Endothelial cell of umbilical vein (primary cell): ENCODE data around the gene KRTAP19-4. TPM values are rescaled to one million over a fixed set of nuclear protein-coding genes. Genes with fewer than 3 reads are reported as not detected.

ENCODE experiments used
- BruUV-seq: library from RNA; stranded (reverse); fragments of 400-500 nt; replicated peaks from 2 replicates; lab custom pipeline; 2021; lab: Mats Ljungman, UMichigan
- CTCF ChIA-PET: fragments of 300-600, 350-600 bp; sonication (Branson Sonifier 250); formaldehyde crosslinking; loops from one replicate; lab custom pipeline; 2021; ENCODE audit warnings: antibody characterized with exemption, inconsistent platforms; lab: Charles Lee
- POLR2A ChIA-PET: fragments of 300-600, 350-600 bp; sonication (Branson Sonifier 250); formaldehyde crosslinking; loops from one replicate; lab custom pipeline; 2021; ENCODE audit warnings: antibody characterized with exemption, inconsistent platforms; lab: Charles Lee
- DNase-seq: peaks from one replicate; pipeline ENCODE4 v3.0.0-alpha.2; 2011; ENCODE audit warnings: low read depth, low spot score
- FAIRE-seq: peaks from 2 replicates; lab custom pipeline; 2011; peaks lifted over from hg19 to GRCh38; lab: Jason Lieb, UNC
- H2AFZ ChIP-seq: 2 replicates; pipeline ENCODE4 v1.6.0; 2012; ENCODE audit warnings: low read depth, low read length, control low read depth, inconsistent platforms
- H3K27ac ChIP-seq: 2 replicates; pipeline ENCODE4 v1.5.1; 2011; ENCODE audit warnings: low read depth, mild to moderate bottlenecking, control low read depth, low read length, moderate library complexity; ENCODE audit not compliant: insufficient read depth
- H3K27me3 ChIP-seq, 2 experiments: 2 replicates each; pipeline versions ENCODE4 v1.6.0 to v1.6.1; 2011; ENCODE audit warnings: low read length in 2 of 2, mixed read lengths in 1 of 2; ENCODE audit not compliant: control insufficient read depth in 2 of 2, insufficient read depth in 2 of 2
- H3K36me3 ChIP-seq, 2 experiments: 2 replicates in 1 of 2; 3 replicates in 1 of 2; pipeline ENCODE4 v1.5.1; 2011; ENCODE audit warnings: low read length in 2 of 2, mild to moderate bottlenecking in 1 of 2, moderate library complexity in 1 of 2; ENCODE audit not compliant: control insufficient read depth in 2 of 2, insufficient read depth in 2 of 2; ENCODE audit errors: extremely low read depth in 1 of 2
- H3K4me1 ChIP-seq: 3 replicates; pipeline ENCODE4 v1.5.1; 2011; ENCODE audit warnings: mild to moderate bottlenecking, low read length; ENCODE audit not compliant: control insufficient read depth, insufficient read depth; ENCODE audit errors: extremely low read depth
- H3K4me2 ChIP-seq: 2 replicates; pipeline ENCODE4 v1.6.1; 2011; ENCODE audit warnings: low read length, control low read depth, mixed read lengths; ENCODE audit not compliant: insufficient read depth
- H3K4me3 ChIP-seq, 3 experiments: fragments of 200-600 bp in 1 of 3; sonication (generic), shearing (Covaris generic) in 1 of 3; replicated peaks in 1 of 3; 2 replicates each; pipeline ENCODE4 v1.5.1; 2011 to 2016; ENCODE audit warnings: control low read depth in 3 of 3, low read length in 3 of 3, mild to moderate bottlenecking in 2 of 3, inconsistent platforms in 1 of 3, low read depth in 1 of 3, moderate library complexity in 1 of 3; ENCODE audit not compliant: insufficient read depth in 1 of 3
- H3K79me2 ChIP-seq: 2 replicates; pipeline ENCODE4 v1.6.0; 2012; ENCODE audit warnings: low read length, inconsistent platforms; ENCODE audit not compliant: control insufficient read depth, insufficient read depth
- H3K9ac ChIP-seq: replicated peaks from 2 replicates; pipeline ENCODE3; 2011; ENCODE audit warnings: low read length, control low read depth; ENCODE audit not compliant: insufficient read depth; ENCODE audit errors: extremely low read depth
- H3K9me1 ChIP-seq: replicated peaks from 3 replicates; pipeline ENCODE4 v1.6.0; 2011; ENCODE audit warnings: mild to moderate bottlenecking, low read length; ENCODE audit not compliant: control insufficient read depth, insufficient read depth; ENCODE audit errors: extremely low read depth
- H3K9me3 ChIP-seq: replicated peaks from 2 replicates; pipeline ENCODE4 v1.5.1; 2012; ENCODE audit warnings: low read length, inconsistent platforms; ENCODE audit not compliant: control insufficient read depth, insufficient read depth
- H4K20me1 ChIP-seq: replicated peaks from 2 replicates; pipeline ENCODE3; 2011; ENCODE audit warnings: mild to moderate bottlenecking, low read length; ENCODE audit not compliant: control insufficient read depth, insufficient read depth; ENCODE audit errors: extremely low read depth
- CTCF ChIP-seq, 2 donors: IDR thresholded peaks; 1 replicate in 1 of 2; 2 replicates in 1 of 2; pipeline ENCODE4 v1.5.1; 2011; ENCODE audit warnings: low read length in 2 of 2, mild to moderate bottlenecking in 2 of 2, moderate library complexity in 2 of 2, control low read depth in 1 of 2, inconsistent platforms in 1 of 2, low read depth in 1 of 2; ENCODE audit not compliant: insufficient read depth in 1 of 2; ENCODE audit errors: extremely low read depth in 1 of 2
- EZH2 ChIP-seq: IDR thresholded peaks from 2 replicates; pipeline ENCODE4 v1.6.1; 2012; ENCODE audit warnings: borderline replicate concordance, low read depth, mild to moderate bottlenecking, moderate library complexity, low read length, inconsistent platforms; ENCODE audit not compliant: severe bottlenecking
- MAX ChIP-seq: IDR thresholded peaks from 2 replicates; pipeline ENCODE4 v1.6.1; 2011; ENCODE audit not compliant: insufficient read depth, insufficient read length
- POLR2A ChIP-seq: IDR thresholded peaks from 2 replicates; pipeline ENCODE4 v1.6.1; 2012; ENCODE audit warnings: low read depth, mild to moderate bottlenecking, control low read depth, low read length
- POLR2AphosphoS5 ChIP-seq: IDR thresholded peaks from 2 replicates; pipeline ENCODE4 v1.6.1; 2012; ENCODE audit warnings: low read depth, mild to moderate bottlenecking, control low read depth, low read length, moderate library complexity; ENCODE audit not compliant: insufficient read depth
- dilution Hi-C: fragments of 300-500 bp; cut with MboI; formaldehyde crosslinking; loops from one replicate; pipeline ENCODE4 v1.15.0; 2019; ENCODE audit warnings: low sequenced_read_pairs; ENCODE audit not compliant: extremely low pct_ligation_motif_present
- intact Hi-C: fragments of 100-400 bp; cut with micrococcal nuclease; formaldehyde crosslinking; loops from one replicate; pipeline ENCODE4 v1.10.0; 2022
- polyA plus RNA-seq, 4 experiments: library from polyadenylated mRNA; depleted of rRNA in 3 of 4; stranded (reverse) in 3 of 4; unstranded in 1 of 4; fragments of >200 nt; gene quantifications; 2 replicates each; pipeline versions ENCODE4 v1.2.1 to v1.2.3, GENCODE V29; 2011 to 2012; ENCODE audit warnings: missing spikeins in 1 of 4
- small RNA-seq: library from RNA; depleted of rRNA; stranded (forward); fragments of <200 nt; gene quantifications from one replicate; pipeline ENCODE3, GENCODE V24; 2012; ENCODE audit warnings: low replicate concordance, low read depth; ENCODE audit not compliant: insufficient read depth, insufficient read length
- total RNA-seq: library from RNA; stranded (reverse); gene quantifications from 2 replicates; pipeline ENCODE4 v1.2.3, GENCODE V29; 2021

The KRTAP19-4 gene
- total and polyA plus RNA-seq, 2 donors (not counting 3 experiments of a cell fraction or from before 2014, with no cell fraction given): not detected

GRCh38 chr21:30447056-30447455 is 49.9 kb downstream of the KRTAP19-4 start:
- dilution Hi-C loops: no loop called here
- no peak for FAIRE-seq
- no peak for TF ChIP-seq EZH2
- no peak for TF ChIP-seq MAX
- no peak for TF ChIP-seq POLR2A
- TF ChIP-seq CTCF (IDR thresholded peaks at IDR 0.05; ENCODE audit: extremely low read depth in 1 of 2, insufficient read depth in 1 of 2, low read depth in 1 of 2, low read length in 2 of 2): no peak
- TF ChIP-seq POLR2AphosphoS5: no peak

More at GRCh38 chr21:30447056-30447455, 49.9 kb downstream of the KRTAP19-4 start:
- Histone ChIP-seq H2AFZ (no peak overlapping the region), H3K36me3 (no peaks in the 10 kb centered on the region), H3K4me1 (no peaks in the 10 kb centered on the region), H3K4me2 (no peak overlapping the region), H3K9ac (no peak overlapping the region), H3K9me1 (no peaks in the 10 kb centered on the region), H3K27ac (no peak overlapping the region), H3K4me3 (no peak overlapping the region), H3K79me2 (no peaks in the 10 kb centered on the region), H3K9me3 (peaks cover 3% of the 10 kb centered on the region), H3K27me3 (no peaks in the 10 kb centered on the region), H4K20me1 (no peaks in the 10 kb centered on the region)
- ChIA-PET POLR2A (no interaction called here), CTCF (no interaction called here)
- intact Hi-C loops: no loop called here
- BruUV-seq: no TSS peak
- no peak for DNase-seq

Small RNAs within 50 kb of the gene (small RNA-seq; reads per million reads assigned to genes)
- gene AP000567.1 (not detected), gene KRTAP19-10P (not detected), gene KRTAP19-11P (not detected), gene KRTAP19-9P (not detected)

Other genes starting within 250 kb of the KRTAP19-4 start
- not detected in 2 replicates for gene KRTAP24-1, start 214.2 kb downstream of the KRTAP19-4 start, total RNA-seq
- gene KRTAP24-1, start 214.2 kb downstream of the KRTAP19-4 start, polyA plus RNA-seq: not detected in 2 replicates
- gene KRTAP25-1, start 207.7 kb downstream of the KRTAP19-4 start, total RNA-seq: not detected in 2 replicates
- not detected in 2 replicates for gene KRTAP25-1, start 207.7 kb downstream of the KRTAP19-4 start, polyA plus RNA-seq
- gene KRTAP26-1, start 176.8 kb downstream of the KRTAP19-4 start, total RNA-seq: not detected in 2 replicates
- gene KRTAP26-1, start 176.8 kb downstream of the KRTAP19-4 start, polyA plus RNA-seq: not detected in 2 replicates
- gene KRTAP27-1, start 159.5 kb downstream of the KRTAP19-4 start, total RNA-seq: not detected in 2 replicates
- gene KRTAP27-1, start 159.5 kb downstream of the KRTAP19-4 start, polyA plus RNA-seq: not detected in 2 replicates
- not detected in 2 replicates for gene KRTAP23-1, start 148.6 kb downstream of the KRTAP19-4 start, total RNA-seq
- gene KRTAP23-1, start 148.6 kb downstream of the KRTAP19-4 start, polyA plus RNA-seq: not detected in 2 replicates
- gene KRTAP13-2, start 124.9 kb downstream of the KRTAP19-4 start, total RNA-seq: not detected in 2 replicates
- not detected in 2 replicates for gene KRTAP13-2, start 124.9 kb downstream of the KRTAP19-4 start, polyA plus RNA-seq
- gene KRTAP13-1, start 101.1 kb downstream of the KRTAP19-4 start, total RNA-seq: not detected in 2 replicates
- not detected in 2 replicates for gene KRTAP13-1, start 101.1 kb downstream of the KRTAP19-4 start, polyA plus RNA-seq
- not detected in 2 replicates for gene KRTAP13-3, start 71.2 kb downstream of the KRTAP19-4 start, total RNA-seq
- not detected in 2 replicates for gene KRTAP13-3, start 71.2 kb downstream of the KRTAP19-4 start, polyA plus RNA-seq
- not detected in 2 replicates for gene KRTAP13-4, start 66.9 kb downstream of the KRTAP19-4 start, total RNA-seq
- gene KRTAP13-4, start 66.9 kb downstream of the KRTAP19-4 start, polyA plus RNA-seq: not detected in 2 replicates
- not detected in 2 replicates for gene KRTAP15-1, start 56.9 kb downstream of the KRTAP19-4 start, total RNA-seq
- gene KRTAP15-1, start 56.9 kb downstream of the KRTAP19-4 start, polyA plus RNA-seq: not detected in 2 replicates
- gene KRTAP19-1, start 16.8 kb downstream of the KRTAP19-4 start, total RNA-seq: not detected in 2 replicates
- gene KRTAP19-1, start 16.8 kb downstream of the KRTAP19-4 start, polyA plus RNA-seq: not detected in 2 replicates
- gene KRTAP19-2, start 9.7 kb downstream of the KRTAP19-4 start, total RNA-seq: not detected in 2 replicates
- gene KRTAP19-2, start 9.7 kb downstream of the KRTAP19-4 start, polyA plus RNA-seq: not detected in 2 replicates
- gene KRTAP19-3, start 5.2 kb downstream of the KRTAP19-4 start, total RNA-seq: not detected in 2 replicates
- gene KRTAP19-3, start 5.2 kb downstream of the KRTAP19-4 start, polyA plus RNA-seq: not detected in 2 replicates
- gene KRTAP19-5, start 5.0 kb upstream of the KRTAP19-4 start, total RNA-seq: not detected in 2 replicates
- gene KRTAP19-5, start 5.0 kb upstream of the KRTAP19-4 start, polyA plus RNA-seq: not detected in 2 replicates
- not detected in 2 replicates for gene KRTAP19-6, start 44.7 kb upstream of the KRTAP19-4 start, total RNA-seq
- gene KRTAP19-6, start 44.7 kb upstream of the KRTAP19-4 start, polyA plus RNA-seq: not detected in 2 replicates
- not detected in 2 replicates for gene KRTAP19-7, start 64.1 kb upstream of the KRTAP19-4 start, total RNA-seq
- not detected in 2 replicates for gene KRTAP19-7, start 64.1 kb upstream of the KRTAP19-4 start, polyA plus RNA-seq
- gene KRTAP22-2, start 93.2 kb upstream of the KRTAP19-4 start, total RNA-seq: not detected in 2 replicates
- not detected in 2 replicates for gene KRTAP22-2, start 93.2 kb upstream of the KRTAP19-4 start, polyA plus RNA-seq
- not detected in 2 replicates for gene KRTAP6-3, start 95.3 kb upstream of the KRTAP19-4 start, total RNA-seq
- gene KRTAP6-3, start 95.3 kb upstream of the KRTAP19-4 start, polyA plus RNA-seq: not detected in 2 replicates
- not detected in 2 replicates for gene KRTAP6-2, start 101.7 kb upstream of the KRTAP19-4 start, total RNA-seq
- gene KRTAP6-2, start 101.7 kb upstream of the KRTAP19-4 start, polyA plus RNA-seq: not detected in 2 replicates
- gene KRTAP22-1, start 103.9 kb upstream of the KRTAP19-4 start, total RNA-seq: not detected in 2 replicates
- gene KRTAP22-1, start 103.9 kb upstream of the KRTAP19-4 start, polyA plus RNA-seq: not detected in 2 replicates
- not detected in 2 replicates for gene KRTAP6-1, start 116.8 kb upstream of the KRTAP19-4 start, total RNA-seq
- gene KRTAP6-1, start 116.8 kb upstream of the KRTAP19-4 start, polyA plus RNA-seq: not detected in 2 replicates
- not detected in 2 replicates for gene KRTAP20-1, start 119.3 kb upstream of the KRTAP19-4 start, total RNA-seq
- gene KRTAP20-1, start 119.3 kb upstream of the KRTAP19-4 start, polyA plus RNA-seq: not detected in 2 replicates
- not detected in 2 replicates for gene KRTAP20-4, start 123.5 kb upstream of the KRTAP19-4 start, total RNA-seq
- not detected in 2 replicates for gene KRTAP20-4, start 123.5 kb upstream of the KRTAP19-4 start, polyA plus RNA-seq
- not detected in 2 replicates for gene KRTAP20-2, start 138.0 kb upstream of the KRTAP19-4 start, total RNA-seq
- not detected in 2 replicates for gene KRTAP20-2, start 138.0 kb upstream of the KRTAP19-4 start, polyA plus RNA-seq
- not detected in 2 replicates for gene KRTAP20-3, start 145.7 kb upstream of the KRTAP19-4 start, total RNA-seq
- gene KRTAP20-3, start 145.7 kb upstream of the KRTAP19-4 start, polyA plus RNA-seq: not detected in 2 replicates
- gene KRTAP21-3, start 221.6 kb upstream of the KRTAP19-4 start, total RNA-seq: not detected in 2 replicates
- not detected in 2 replicates for gene KRTAP21-3, start 221.6 kb upstream of the KRTAP19-4 start, polyA plus RNA-seq